GM23338 (cell line): ENCODE data around the gene CALCOCO1.

Experiments used
- CREB1 ChIP-seq: fragments of 250-450 bp; sonication (Bioruptor Pico); IDR thresholded peaks from 2 replicates; pipeline ENCODE4 v1.5.0; 2020; ENCODE audit warnings: low read depth, mild to moderate bottlenecking, moderate library complexity
- EZH2 ChIP-seq: fragments of 200-600 bp; sonication (generic); IDR thresholded peaks from one replicate; pipeline ENCODE4 v1.8.0; 2017; ENCODE audit warnings: antibody characterized with exemption, mild to moderate bottlenecking, low read depth; ENCODE audit not compliant: unreplicated experiment
- EZH2phosphoT487 ChIP-seq: fragments of 200-600 bp; sonication (generic); IDR thresholded peaks from one replicate; pipeline ENCODE4 v1.8.1; 2018; ENCODE audit warnings: antibody characterized with exemption; ENCODE audit not compliant: unreplicated experiment
- JUNB ChIP-seq: IDR thresholded peaks from one replicate; pipeline ENCODE4 v1.6.1; 2016; ENCODE audit warnings: antibody characterized with exemption; ENCODE audit not compliant: unreplicated experiment
- POLR2AphosphoS5 ChIP-seq: IDR thresholded peaks from 2 replicates; pipeline ENCODE4 v1.6.1; 2016; ENCODE audit warnings: antibody characterized with exemption, low read depth
- TF ChIP-seq, protein P1 (sequence below): IDR thresholded peaks from one replicate; pipeline ENCODE4 v1.6.1; 2018; ENCODE audit warnings: antibody characterized with exemption; ENCODE audit not compliant: unreplicated experiment
- TF ChIP-seq, protein P2 (sequence below), 2 experiments: fragments of 200-600 bp in 1 of 2; sonication (generic) in 1 of 2; conservative IDR thresholded peaks; 2 replicates each; pipeline versions ENCODE4 v1.5.1 to v1.6.1; 2016 to 2017; ENCODE audit warnings: antibody characterized with exemption in 2 of 2, low read depth in 2 of 2, mild to moderate bottlenecking in 2 of 2, moderate library complexity in 1 of 2
- TF ChIP-seq, protein P3 (sequence below): IDR thresholded peaks from 2 replicates; pipeline ENCODE4 v1.6.1; 2016; ENCODE audit warnings: antibody characterized with exemption

GRCh38 chr12:53667080-53667479 lies 60.2 kb downstream of the CALCOCO1 start:
- TF ChIP-seq POLR2AphosphoS5, result no peak
- TF ChIP-seq, protein P1, sequence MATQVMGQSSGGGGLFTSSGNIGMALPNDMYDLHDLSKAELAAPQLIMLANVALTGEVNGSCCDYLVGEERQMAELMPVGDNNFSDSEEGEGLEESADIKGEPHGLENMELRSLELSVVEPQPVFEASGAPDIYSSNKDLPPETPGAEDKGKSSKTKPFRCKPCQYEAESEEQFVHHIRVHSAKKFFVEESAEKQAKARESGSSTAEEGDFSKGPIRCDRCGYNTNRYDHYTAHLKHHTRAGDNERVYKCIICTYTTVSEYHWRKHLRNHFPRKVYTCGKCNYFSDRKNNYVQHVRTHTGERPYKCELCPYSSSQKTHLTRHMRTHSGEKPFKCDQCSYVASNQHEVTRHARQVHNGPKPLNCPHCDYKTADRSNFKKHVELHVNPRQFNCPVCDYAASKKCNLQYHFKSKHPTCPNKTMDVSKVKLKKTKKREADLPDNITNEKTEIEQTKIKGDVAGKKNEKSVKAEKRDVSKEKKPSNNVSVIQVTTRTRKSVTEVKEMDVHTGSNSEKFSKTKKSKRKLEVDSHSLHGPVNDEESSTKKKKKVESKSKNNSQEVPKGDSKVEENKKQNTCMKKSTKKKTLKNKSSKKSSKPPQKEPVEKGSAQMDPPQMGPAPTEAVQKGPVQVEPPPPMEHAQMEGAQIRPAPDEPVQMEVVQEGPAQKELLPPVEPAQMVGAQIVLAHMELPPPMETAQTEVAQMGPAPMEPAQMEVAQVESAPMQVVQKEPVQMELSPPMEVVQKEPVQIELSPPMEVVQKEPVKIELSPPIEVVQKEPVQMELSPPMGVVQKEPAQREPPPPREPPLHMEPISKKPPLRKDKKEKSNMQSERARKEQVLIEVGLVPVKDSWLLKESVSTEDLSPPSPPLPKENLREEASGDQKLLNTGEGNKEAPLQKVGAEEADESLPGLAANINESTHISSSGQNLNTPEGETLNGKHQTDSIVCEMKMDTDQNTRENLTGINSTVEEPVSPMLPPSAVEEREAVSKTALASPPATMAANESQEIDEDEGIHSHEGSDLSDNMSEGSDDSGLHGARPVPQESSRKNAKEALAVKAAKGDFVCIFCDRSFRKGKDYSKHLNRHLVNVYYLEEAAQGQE, result no peak
- no peak for TF ChIP-seq EZH2
- TF ChIP-seq, protein P2, sequence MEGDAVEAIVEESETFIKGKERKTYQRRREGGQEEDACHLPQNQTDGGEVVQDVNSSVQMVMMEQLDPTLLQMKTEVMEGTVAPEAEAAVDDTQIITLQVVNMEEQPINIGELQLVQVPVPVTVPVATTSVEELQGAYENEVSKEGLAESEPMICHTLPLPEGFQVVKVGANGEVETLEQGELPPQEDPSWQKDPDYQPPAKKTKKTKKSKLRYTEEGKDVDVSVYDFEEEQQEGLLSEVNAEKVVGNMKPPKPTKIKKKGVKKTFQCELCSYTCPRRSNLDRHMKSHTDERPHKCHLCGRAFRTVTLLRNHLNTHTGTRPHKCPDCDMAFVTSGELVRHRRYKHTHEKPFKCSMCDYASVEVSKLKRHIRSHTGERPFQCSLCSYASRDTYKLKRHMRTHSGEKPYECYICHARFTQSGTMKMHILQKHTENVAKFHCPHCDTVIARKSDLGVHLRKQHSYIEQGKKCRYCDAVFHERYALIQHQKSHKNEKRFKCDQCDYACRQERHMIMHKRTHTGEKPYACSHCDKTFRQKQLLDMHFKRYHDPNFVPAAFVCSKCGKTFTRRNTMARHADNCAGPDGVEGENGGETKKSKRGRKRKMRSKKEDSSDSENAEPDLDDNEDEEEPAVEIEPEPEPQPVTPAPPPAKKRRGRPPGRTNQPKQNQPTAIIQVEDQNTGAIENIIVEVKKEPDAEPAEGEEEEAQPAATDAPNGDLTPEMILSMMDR (conservative IDR thresholded peaks at IDR 0.05; ENCODE audit: low read depth in 2 of 2), result no peak
- TF ChIP-seq CREB1, result no peak
- TF ChIP-seq, protein P3, sequence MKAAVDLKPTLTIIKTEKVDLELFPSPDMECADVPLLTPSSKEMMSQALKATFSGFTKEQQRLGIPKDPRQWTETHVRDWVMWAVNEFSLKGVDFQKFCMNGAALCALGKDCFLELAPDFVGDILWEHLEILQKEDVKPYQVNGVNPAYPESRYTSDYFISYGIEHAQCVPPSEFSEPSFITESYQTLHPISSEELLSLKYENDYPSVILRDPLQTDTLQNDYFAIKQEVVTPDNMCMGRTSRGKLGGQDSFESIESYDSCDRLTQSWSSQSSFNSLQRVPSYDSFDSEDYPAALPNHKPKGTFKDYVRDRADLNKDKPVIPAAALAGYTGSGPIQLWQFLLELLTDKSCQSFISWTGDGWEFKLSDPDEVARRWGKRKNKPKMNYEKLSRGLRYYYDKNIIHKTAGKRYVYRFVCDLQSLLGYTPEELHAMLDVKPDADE, result no peak
- no peak for TF ChIP-seq EZH2phosphoT487
- TF ChIP-seq JUNB, result no peak
